ENCODE measurements around the gene MRPL9.

GRCh38 chr1:151777317-151777716 is 14.0 kb upstream of the MRPL9 start:
- TF ChIP-seq CTCF (IDR thresholded peaks at IDR 0.05) (no peak), POLR2A (IDR thresholded peaks at IDR 0.05) (no peak)
